BE2C (cell line): ENCODE results near the gene ZP2.

Experiments
- DNase-seq: peaks from one replicate; pipeline ENCODE4 v3.0.0-alpha.2; 2020
- H3K27me3 ChIP-seq: fragments of 250-450 bp; sonication (Bioruptor Pico); 2 replicates; pipeline ENCODE4 v1.5.1; 2020; ENCODE audit warnings: mild to moderate bottlenecking
- H3K36me3 ChIP-seq: fragments of 250-450 bp; sonication (Bioruptor Pico); 2 replicates; pipeline ENCODE4 v1.5.1; 2020; ENCODE audit warnings: mild to moderate bottlenecking
- H3K4me1 ChIP-seq: fragments of 250-450 bp; sonication (Bioruptor Pico); 2 replicates; pipeline ENCODE4 v1.5.1; 2020
- H3K4me3 ChIP-seq: 2 replicates; pipeline ENCODE4 v1.5.1; 2011; ENCODE audit warnings: low read depth, low read length
- H3K9me3 ChIP-seq: fragments of 250-450 bp; sonication (Bioruptor Pico); 2 replicates; pipeline ENCODE4 v1.5.1; 2020
- TF ChIP-seq, protein P1 (sequence below): IDR thresholded peaks from 2 replicates; pipeline ENCODE4 v1.5.1; 2012; ENCODE audit warnings: mild to moderate bottlenecking, low read depth, low read length

ZP2 gene

DNA sequence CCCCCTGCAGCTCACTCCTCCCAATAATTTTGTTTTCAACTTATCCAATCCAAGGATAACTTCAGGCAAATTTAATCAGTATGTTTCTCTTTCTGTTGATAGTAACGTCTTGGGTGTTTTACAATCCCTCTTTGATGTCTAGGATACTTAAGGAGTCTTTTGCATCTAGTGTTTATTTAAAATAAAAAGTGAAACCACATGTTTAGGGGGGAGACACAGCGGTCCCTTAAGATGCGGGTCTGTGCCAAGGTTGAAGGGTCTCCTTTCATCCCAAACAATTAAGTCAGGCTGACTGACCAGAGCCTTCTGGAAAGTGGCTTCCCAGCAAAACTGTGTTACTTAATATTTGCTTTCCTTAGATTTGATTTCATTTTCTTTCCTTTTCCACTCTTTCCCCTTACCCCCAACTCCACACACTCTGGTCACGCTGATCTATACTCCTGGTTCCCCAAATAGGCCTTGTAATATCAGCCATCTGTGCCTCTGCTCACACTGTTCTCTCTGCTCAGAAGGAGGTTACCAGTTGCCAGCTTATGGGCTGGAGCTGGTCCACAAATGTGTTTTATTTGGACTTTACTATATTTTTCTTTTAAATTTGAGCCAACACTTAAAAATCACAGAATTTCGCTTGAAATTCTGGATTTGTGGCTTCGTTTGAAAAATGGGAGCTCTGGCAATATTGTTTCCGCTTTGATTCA lies 33.3 kb upstream of the ZP2 start:
- DNase-seq, result no peak
- H3K4me3 ChIP-seq, result no peak overlapping the region
- H3K9me3 ChIP-seq, result no peaks in the 10 kb centered on the region
- H3K36me3 ChIP-seq, result no peaks in the 10 kb centered on the region
- H3K27me3 ChIP-seq, result peaks cover 3% of the 10 kb centered on the region; the same call in 1 of the 2 replicates
- no peaks in the 10 kb centered on the region for H3K4me1 ChIP-seq
- TF ChIP-seq, protein P1, sequence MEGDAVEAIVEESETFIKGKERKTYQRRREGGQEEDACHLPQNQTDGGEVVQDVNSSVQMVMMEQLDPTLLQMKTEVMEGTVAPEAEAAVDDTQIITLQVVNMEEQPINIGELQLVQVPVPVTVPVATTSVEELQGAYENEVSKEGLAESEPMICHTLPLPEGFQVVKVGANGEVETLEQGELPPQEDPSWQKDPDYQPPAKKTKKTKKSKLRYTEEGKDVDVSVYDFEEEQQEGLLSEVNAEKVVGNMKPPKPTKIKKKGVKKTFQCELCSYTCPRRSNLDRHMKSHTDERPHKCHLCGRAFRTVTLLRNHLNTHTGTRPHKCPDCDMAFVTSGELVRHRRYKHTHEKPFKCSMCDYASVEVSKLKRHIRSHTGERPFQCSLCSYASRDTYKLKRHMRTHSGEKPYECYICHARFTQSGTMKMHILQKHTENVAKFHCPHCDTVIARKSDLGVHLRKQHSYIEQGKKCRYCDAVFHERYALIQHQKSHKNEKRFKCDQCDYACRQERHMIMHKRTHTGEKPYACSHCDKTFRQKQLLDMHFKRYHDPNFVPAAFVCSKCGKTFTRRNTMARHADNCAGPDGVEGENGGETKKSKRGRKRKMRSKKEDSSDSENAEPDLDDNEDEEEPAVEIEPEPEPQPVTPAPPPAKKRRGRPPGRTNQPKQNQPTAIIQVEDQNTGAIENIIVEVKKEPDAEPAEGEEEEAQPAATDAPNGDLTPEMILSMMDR, result no peak

DNA sequence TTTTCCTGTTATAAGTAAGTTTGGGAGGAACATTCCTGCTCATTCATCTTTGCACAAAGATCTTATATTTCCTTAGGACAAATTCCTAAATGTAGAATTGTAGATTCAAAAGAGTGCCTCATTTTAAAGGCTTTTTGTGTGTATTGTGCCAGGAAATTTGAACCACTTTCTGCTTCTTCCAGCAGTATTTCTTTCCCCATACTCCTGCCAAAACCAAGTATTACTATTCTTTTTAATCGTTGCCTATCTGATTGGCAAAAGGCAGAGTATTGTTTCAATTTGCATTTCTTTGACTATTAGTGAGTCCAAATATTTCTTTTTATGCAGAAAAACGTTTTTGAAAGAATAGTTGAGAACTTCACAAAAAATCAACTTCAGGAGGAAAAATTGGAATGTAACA lies 31.4 kb upstream of the ZP2 start:
- H3K4me3 ChIP-seq, result no peak overlapping the region
- TF ChIP-seq, protein P1, result no peak
- H3K9me3 ChIP-seq, result no peaks in the 10 kb centered on the region
- H3K36me3 ChIP-seq, result no peaks in the 10 kb centered on the region
- H3K27me3 ChIP-seq, result peaks cover 3% of the 10 kb centered on the region
- no peaks in the 10 kb centered on the region for H3K4me1 ChIP-seq
- DNase-seq, result no peak

DNA sequence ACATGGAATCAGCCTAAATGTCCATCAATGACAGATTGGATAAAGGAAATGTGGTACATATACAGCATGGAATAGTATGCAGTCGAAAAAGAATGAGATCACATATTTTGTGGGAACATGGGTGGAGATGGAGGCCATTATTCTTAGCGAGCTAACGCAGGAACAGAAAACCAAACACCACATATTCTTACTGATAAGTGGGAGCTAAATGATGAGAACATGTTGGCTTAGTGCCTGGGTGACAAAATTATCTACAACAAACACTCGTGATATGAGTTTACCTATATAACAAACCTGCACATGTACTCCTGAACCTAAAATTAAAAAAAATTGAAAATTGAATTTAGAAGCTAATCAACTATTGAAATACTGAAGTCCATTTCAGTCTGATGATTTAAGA lies 28.3 kb upstream of the ZP2 start:
- TF ChIP-seq, protein P1, result no peak

DNA sequence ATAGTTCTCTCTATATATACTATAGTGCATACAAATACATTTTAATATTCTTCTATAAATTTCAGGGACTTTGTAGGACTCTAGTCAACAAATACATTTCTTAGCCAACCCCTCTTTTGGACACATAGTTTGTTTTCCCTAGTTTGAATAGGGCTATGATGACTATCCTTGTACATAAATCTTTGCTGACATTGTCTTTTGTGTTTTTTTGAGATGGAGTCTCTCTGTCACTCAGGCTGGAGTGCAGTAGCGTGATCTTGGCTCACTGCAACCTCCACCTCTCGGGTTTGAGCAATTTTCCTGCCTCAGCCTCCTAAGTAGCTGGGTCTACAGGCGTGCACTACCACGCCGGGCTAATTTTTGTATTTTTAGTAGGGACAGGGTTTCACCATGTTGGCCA lies 25.5 kb upstream of the ZP2 start:
- TF ChIP-seq, protein P1, result no peak
- Histone ChIP-seq H3K27me3 (peaks cover 2% of the 10 kb centered on the region), H3K4me1 (no peaks in the 10 kb centered on the region), H3K36me3 (no peaks in the 10 kb centered on the region), H3K4me3 (no peak overlapping the region), H3K9me3 (no peaks in the 10 kb centered on the region)
- DNase-seq, result no peak

More for the DNA sequence above, 28.3 kb upstream of the ZP2 start:
- no peak for DNase-seq
- Histone ChIP-seq H3K9me3 (no peaks in the 10 kb centered on the region), H3K4me1 (no peaks in the 10 kb centered on the region), H3K4me3 (no peak overlapping the region), H3K36me3 (no peaks in the 10 kb centered on the region), H3K27me3 (peaks cover 3% of the 10 kb centered on the region)

DNA sequence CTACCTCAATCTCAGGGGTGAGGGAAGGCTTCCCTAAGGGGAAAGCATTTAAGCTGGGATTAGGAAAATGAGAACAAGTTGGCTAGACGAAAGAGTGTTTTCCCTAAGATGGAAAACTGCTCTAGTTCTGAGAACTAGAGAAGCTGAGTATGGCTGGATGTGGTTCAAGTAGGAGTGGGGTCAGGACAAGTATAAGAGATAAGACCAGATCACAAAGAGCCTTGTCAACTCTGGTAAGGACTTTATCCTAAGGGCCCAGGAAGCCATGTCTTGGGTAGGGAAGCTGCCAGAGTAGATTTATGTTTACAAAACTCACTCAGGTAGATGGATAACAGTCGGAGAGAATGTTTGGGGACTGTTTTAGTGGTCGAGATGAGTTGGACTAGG lies 23.8 kb upstream of the ZP2 start:
- H3K27me3 ChIP-seq, result peaks cover 6% of the 10 kb centered on the region
- H3K36me3 ChIP-seq, result no peaks in the 10 kb centered on the region
- no peaks in the 10 kb centered on the region for H3K4me1 ChIP-seq
- no peak overlapping the region for H3K4me3 ChIP-seq
- TF ChIP-seq, protein P1, result no peak
- no peaks in the 10 kb centered on the region for H3K9me3 ChIP-seq
- DNase-seq, result no peak

DNA sequence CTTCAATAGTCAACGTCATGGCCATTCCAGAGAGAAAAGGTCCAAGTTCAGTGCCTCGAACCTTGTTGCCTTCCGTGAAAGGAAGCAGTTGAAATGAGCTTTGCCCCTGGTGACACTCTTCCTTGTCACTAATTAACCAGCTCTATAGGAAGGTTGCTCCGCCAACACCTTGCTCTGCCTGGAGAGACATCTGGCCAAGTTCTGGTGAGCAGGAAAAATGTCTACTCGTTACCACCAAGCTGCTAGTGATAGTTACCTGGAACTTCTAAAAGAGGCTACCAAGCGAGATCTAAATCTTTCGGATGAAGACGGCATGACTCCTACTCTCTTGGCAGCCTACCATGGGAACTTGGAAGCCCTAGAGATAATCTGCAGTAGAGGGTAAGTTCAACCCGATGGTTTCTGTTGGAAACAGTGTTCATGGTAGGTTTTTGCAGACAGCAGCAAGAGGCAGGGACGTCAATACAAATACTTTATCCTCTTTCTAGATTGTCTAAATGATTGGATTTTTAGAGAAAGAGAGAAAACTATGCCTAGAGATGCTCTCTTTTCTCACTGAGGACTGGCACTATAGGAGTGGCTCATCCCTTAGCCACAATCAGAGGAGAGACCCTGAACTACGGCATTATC lies 22.3 kb upstream of the ZP2 start, which contains the start of gene ANKS4B:
ANKS4B (plus strand) TSS at position 179 of the 630 bp plus-strand sequence; CDS start at position 218, 39 bp downstream.
- H3K27me3 ChIP-seq, result peaks cover 6% of the 10 kb centered on the region; the same call in 1 of the 2 replicates
- no peaks in the 10 kb centered on the region for H3K36me3 ChIP-seq
- H3K9me3 ChIP-seq, result no peaks in the 10 kb centered on the region
- no peak for DNase-seq
- H3K4me1 ChIP-seq, result no peaks in the 10 kb centered on the region
- TF ChIP-seq, protein P1, result no peak
- no peak within 1 kb of the TSS for H3K4me3 ChIP-seq
